HTERT RPE-1 (cell line): ENCODE data around the gene NDRG2.

Experiments used
- in situ Hi-C: fragments of 300-500 bp; cut with MboI; formaldehyde crosslinking; loops from 4 replicates; pipeline ENCODE4 v1.14.3; 2020; ENCODE audit warnings: low sequenced_read_pairs

The NDRG2 gene

GRCh38 chr14:20978687-20979086 lies 46.2 kb downstream of the NDRG2 start:
- in situ Hi-C loops, result no loop called here

GRCh38 chr14:20976291-20976690 lies 48.6 kb downstream of the NDRG2 start:
- in situ Hi-C loops, result no loop called here

- in situ Hi-C loops, result no loop called here
Observed at GRCh38 chr14:20973501-20973900, 51.4 kb downstream of the NDRG2 start.

DNA sequence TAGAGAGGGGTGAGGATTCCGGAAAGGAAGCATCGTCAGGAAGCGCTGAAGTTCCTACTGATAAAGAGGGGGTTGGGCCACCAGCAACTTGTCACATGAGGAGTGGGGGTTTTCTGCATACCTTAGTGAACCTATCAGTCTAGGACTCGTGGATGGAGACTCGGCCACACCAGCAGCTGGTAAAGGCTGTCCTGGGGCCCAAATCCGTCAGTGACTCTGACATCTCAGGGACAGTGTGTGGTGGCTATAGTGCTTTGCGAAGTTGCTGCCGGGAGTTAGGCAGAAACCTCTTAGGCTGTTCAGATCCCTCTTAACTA lies 53.2 kb downstream of the NDRG2 start:
- in situ Hi-C loops, result no loop called here

DNA sequence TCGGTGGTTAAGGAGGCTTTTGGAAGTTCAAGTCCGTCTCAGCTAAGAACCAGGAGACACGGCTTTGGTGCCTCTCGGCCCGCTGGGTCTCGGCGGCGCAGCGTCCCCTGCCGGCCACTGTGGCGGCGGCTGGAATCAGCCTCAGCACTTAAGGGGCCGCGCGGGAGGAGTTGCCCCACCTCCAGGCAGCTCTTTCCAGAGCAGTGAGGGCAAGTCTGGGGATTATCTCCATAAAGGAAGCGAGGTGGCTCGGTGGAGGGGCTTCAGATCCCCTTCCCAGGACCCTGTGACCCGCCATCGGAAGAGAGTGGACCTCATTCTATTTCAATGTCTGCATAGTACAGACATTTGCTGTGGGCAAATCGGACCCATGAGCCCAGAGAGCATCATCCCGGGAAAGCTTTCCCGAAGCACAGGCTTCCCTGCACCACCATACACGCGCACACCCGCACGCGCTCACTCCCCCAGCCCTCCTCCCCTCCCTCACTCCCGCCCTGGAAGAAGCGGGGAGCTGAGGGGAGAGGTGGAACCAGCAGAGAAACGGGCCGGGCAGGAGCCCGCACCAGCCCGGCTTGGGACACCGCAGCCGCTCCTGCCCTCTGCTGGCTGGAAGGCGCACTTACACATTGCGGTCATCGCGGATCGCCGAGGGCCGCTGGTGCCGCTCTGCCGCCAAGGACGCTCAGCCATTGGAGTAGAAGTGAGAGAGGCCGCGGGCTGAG lies 53.7 kb downstream of the NDRG2 start:
- in situ Hi-C loops, result no loop called here

DNA sequence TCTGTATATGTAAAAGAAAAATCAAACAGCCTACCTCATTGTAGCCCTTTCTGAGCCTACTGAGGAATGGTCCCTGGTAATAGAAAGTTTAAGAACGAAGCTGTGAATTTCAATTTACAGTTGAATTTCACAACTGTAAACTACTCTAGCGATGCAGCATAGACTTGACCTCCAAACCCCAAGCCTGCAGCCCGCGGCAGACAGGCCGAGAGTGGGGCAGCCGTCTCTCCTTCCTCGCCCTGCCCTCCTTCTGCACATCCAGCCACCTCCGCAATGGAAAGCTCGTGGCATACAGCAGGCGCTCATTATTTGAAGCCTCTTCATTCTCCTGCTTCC lies 54.2 kb downstream of the NDRG2 start:
- in situ Hi-C loops, result no loop called here

DNA sequence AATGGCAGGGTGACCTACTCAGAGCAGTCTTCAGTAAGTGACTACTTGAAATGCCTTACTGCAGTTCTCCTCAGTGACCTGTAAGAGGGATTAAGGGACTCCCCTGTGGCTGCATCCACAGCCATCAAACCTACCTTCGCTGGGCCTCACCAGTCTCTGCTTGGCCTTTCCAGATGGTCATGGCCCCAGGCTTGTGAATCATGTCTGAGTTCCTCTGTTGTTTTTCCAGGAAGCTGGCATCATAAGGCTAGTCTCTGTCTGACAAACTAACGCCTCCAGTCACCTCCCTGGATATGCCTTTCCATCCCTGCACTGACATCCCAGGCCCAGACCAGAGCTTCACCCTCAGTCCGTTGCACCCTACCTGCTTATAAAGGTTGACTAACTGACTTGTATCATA lies 55.5 kb downstream of the NDRG2 start:
- in situ Hi-C loops, result no loop called here
